AG04449 (cell line): ENCODE results near the gene COL2A1.

Source experiments
- CTCF ChIA-PET: fragments of 350-600 bp; formaldehyde crosslinking; extraction: SDS; loops from one replicate; lab custom pipeline; 2021; ENCODE audit warnings: antibody characterized with exemption; lab: Yijun Ruan, JAX
- POLR2A ChIA-PET: fragments of 400-600, 350-600 bp; formaldehyde crosslinking; extraction: SDS; loops from one replicate; lab custom pipeline; 2020; ENCODE audit warnings: antibody characterized with exemption, inconsistent platforms; lab: Yijun Ruan, JAX
- DNase-seq: peaks from one replicate; pipeline ENCODE4 v3.0.0-alpha.2; 2010; ENCODE audit warnings: low read depth, low spot score
- H3K4me3 ChIP-seq: 2 replicates; pipeline ENCODE4 v1.5.1; 2011; ENCODE audit warnings: low read depth, mild to moderate bottlenecking, control low read depth, low read length
- TF ChIP-seq, protein P1 (sequence below): IDR thresholded peaks from one replicate; pipeline ENCODE4 v1.5.1; 2011; ENCODE audit warnings: mild to moderate bottlenecking, moderate library complexity, low read length, control low read depth, inconsistent platforms; ENCODE audit not compliant: insufficient read depth; ENCODE audit errors: missing control alignments

COL2A1 gene

DNA sequence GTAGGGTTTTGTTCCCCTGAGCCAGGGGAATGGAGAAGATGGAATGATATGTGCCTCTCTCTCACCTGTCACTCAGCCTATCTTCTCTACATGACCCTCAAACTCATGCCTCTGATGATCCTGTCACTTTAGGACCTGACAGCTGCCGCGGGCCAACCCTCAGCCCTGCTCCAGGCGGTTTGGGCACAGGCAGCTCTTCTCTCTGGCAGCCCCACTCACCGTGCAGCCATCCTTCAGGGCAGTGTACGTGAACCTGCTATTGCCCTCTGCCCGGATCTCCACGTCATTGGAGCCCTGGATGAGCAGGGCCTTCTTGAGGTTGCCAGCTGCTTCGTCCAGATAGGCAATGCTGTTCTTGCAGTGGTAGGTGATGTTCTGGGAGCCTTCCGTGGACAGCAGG lies 30.4 kb downstream of the COL2A1 start:
- no peak for DNase-seq
- TF ChIP-seq, protein P1, sequence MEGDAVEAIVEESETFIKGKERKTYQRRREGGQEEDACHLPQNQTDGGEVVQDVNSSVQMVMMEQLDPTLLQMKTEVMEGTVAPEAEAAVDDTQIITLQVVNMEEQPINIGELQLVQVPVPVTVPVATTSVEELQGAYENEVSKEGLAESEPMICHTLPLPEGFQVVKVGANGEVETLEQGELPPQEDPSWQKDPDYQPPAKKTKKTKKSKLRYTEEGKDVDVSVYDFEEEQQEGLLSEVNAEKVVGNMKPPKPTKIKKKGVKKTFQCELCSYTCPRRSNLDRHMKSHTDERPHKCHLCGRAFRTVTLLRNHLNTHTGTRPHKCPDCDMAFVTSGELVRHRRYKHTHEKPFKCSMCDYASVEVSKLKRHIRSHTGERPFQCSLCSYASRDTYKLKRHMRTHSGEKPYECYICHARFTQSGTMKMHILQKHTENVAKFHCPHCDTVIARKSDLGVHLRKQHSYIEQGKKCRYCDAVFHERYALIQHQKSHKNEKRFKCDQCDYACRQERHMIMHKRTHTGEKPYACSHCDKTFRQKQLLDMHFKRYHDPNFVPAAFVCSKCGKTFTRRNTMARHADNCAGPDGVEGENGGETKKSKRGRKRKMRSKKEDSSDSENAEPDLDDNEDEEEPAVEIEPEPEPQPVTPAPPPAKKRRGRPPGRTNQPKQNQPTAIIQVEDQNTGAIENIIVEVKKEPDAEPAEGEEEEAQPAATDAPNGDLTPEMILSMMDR, result no peak
- ChIA-PET CTCF (interaction anchor here (5.0 kb wide), 1 partner anchor 11 kb away, joined by 22 read pairs; the partner anchor contains the start of gene TMEM106C), POLR2A (no interaction called here)
- H3K4me3 ChIP-seq, result no peak overlapping the region

DNA sequence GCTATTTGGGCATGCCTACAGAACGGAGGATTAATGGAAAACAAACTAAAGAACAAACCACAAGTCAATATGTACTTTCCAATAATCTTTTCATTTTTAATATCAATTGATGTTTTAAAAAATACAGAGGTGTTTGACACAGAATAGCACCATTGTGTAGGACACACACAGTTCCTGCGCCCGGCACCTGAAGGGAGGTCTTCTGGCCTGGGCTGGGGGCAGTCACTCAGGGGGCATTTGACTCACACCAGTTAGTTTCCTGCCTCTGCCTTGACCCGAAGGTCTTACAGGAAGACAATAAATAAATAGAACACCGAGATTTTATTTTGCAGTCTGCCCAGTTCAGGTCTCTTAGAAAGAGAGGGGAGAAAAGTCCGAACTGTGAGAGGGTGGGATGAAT lies 31.4 kb downstream of the COL2A1 start:
- DNase-seq, result no peak
- no peak overlapping the region for H3K4me3 ChIP-seq
- TF ChIP-seq, protein P1, result no peak
- POLR2A ChIA-PET, result no interaction called here
- CTCF ChIA-PET, result interaction anchor here (1.5 kb wide), 1 partner anchor 10 kb away, joined by 10 read pairs; the partner anchor contains the start of gene TMEM106C

DNA sequence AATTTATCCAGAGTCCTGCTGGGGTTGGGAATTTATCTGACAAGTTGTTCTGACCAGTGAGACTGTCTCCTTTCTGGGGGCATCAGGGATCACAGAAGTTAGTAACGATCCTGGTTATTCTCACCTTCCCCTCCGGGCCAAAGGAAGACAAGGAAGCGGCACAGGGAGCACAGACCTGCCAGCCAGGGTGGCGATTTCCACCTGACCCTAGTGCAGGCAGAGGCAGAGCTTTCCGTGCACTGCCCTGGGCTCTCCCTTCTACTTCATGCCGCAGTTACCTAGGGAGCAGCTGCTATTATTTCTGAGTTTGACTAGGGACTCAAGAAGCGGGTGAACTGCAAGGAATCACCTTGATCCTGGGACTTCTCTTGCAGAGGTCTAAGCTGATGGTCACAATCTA lies 33.4 kb downstream of the COL2A1 start:
- POLR2A ChIA-PET, result no interaction called here
- no peak for DNase-seq
- TF ChIP-seq, protein P1, result no peak
- CTCF ChIA-PET, result interaction anchor here (1.0 kb wide), 1 partner anchor 132 kb away, joined by 4 read pairs; no protein-coding TSS in a partner anchor
- no peak overlapping the region for H3K4me3 ChIP-seq

DNA sequence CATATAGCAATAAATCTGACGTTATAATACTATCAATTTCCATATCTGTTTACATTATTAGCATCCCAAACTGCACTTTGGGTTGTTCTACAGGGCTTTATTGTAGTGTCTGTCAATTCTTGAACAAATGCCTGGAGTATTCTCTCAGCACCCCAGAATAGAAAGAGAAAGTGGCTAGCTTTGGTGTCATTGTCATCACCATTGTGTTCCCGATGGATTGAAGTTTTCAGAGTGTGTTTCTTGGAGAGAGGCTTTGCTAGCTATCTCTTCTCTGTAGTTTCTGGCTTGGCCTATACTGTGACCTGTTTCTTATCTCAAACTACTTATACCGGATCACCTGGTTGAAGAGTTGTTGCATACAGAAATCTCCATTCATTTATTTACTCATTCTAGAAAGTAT lies 34.4 kb downstream of the COL2A1 start:
- TF ChIP-seq, protein P1, result no peak
- no peak for DNase-seq
- no peak overlapping the region for H3K4me3 ChIP-seq
- POLR2A ChIA-PET, result no interaction called here
- CTCF ChIA-PET, result interaction anchor here (1.0 to 1.2 kb wide), 3 partner anchors 17 to 219 kb away, joined by 3 to 4 read pairs (median 3); no protein-coding TSS in a partner anchor

DNA sequence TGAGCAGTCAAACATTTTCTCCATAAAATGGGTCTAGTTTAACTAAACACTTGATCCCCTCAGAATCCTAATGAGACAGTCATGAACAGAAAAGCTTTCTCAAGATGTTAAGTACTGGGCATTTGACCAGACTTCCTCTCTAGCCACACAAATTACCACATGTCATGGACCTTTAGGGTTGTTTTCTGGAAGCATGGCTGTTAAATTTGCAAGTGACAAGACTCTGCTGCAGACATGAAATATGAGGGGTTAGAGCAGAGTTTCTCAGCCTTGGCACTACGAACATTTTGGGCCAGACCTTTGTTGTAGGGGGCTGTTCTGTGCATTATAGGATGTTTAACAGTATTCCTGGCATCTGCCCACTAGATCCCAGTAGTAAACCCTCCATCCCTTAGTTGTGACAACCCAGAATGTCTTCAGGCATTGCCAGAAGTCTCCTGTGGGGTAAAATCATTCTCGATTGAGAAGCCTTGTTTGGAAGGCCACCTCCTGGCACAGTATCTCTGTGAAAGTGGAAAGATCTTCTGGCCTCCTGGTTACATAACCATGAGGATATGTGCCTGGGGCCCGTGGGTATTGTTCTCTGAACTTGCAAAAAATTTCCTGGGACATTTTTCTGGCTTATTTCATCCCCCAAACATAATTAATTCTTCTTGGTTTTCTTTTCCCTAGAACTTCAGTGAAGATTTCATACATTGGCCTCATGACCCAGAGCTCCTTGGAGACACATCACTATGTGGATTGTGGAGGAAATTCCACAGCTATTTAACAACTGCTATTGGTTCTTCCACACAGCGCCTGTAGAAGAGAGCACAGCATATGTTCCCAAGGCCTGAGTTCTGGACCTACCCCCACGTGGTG lies 36.6 kb downstream of the COL2A1 start:
- H3K4me3 ChIP-seq, result no peak overlapping the region
- ChIA-PET CTCF (interaction anchor here (0.8 to 7.4 kb wide), 2 partner anchors 10 to 16 kb away, joined by 3 to 163 read pairs; no protein-coding TSS in a partner anchor), POLR2A (no interaction called here)
- TF ChIP-seq, protein P1, result no peak
- peak; percentile 72 for DNase-seq

DNA sequence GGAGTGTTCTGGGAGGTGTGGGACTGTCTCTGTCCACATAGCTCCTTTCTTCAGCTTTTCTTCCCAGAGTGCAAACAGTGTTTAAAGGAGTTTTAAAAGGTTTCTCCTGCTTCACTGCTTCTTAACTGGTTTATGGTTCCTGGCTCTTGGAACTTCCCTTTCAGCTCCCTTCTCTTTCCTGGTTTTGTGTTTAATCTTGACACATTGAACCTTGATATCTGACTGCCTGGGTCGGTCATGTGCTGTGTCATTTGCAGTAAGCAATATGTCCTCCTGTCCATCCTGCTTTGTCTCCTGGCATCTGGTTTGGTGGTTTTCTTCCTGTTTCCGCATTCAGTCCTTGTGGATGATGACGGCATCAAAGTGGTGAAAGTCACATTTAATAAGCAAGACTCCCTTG lies 38.7 kb downstream of the COL2A1 start:
- TF ChIP-seq, protein P1, result no peak
- POLR2A ChIA-PET, result no interaction called here
- CTCF ChIA-PET, result interaction anchor here (7.4 kb wide), 1 partner anchor 14 kb away, joined by 163 read pairs; no protein-coding TSS in a partner anchor

More for the DNA sequence above, 38.7 kb downstream of the COL2A1 start:
- no peak for DNase-seq
- H3K4me3 ChIP-seq, result no peak overlapping the region
